Keratinocyte (primary cell): ENCODE measurements around the gene VILL.

Experiments
- CTCF ChIP-seq, 3 experiments: IDR thresholded peaks in 1 of 3; conservative IDR thresholded peaks in 1 of 3; optimal IDR thresholded peaks in 1 of 3; 2 replicates in 2 of 3; 3 replicates in 1 of 3; pipeline versions ENCODE3 to v1.5.1; 2011; ENCODE audit warnings: low read length in 3 of 3, mild to moderate bottlenecking in 3 of 3, moderate library complexity in 2 of 3, control low read depth in 1 of 3, inconsistent platforms in 1 of 3; ENCODE audit not compliant: insufficient read depth in 2 of 3; ENCODE audit errors: extremely low read depth in 1 of 3
- EZH2 ChIP-seq: IDR thresholded peaks from one replicate; pipeline ENCODE4 v1.6.1; 2012; ENCODE audit warnings: inconsistent platforms, mild to moderate bottlenecking, low read length, moderate library complexity

- no peak for TF ChIP-seq CTCF (optimal IDR thresholded peaks at IDR 0.05 in 1 of 3, IDR thresholded peaks at IDR 0.05 in 1 of 3, conservative IDR thresholded peaks at IDR 0.05 in 1 of 3; ENCODE audit: extremely low read depth in 1 of 3, insufficient read depth in 2 of 3, low read length in 3 of 3)
- TF ChIP-seq EZH2 = no peak
Measured at GRCh38 chr3:37955918-37956707, 34.5 kb upstream of the VILL start.
